K562 (cell line): ENCODE measurements around the gene UTP20. TPM values are rescaled to one million over a fixed set of nuclear protein-coding genes. Genes with fewer than 3 reads are reported as not detected.

Experiments
- CBFA2T2 ChIP-seq: fragments of 450-650 bp; conservative IDR thresholded peaks from 2 replicates; pipeline ENCODE4 v1.6.1; 2017; ENCODE audit warnings: mild to moderate bottlenecking
- DDX20 ChIP-seq: fragments of 450-650 bp; IDR thresholded peaks from 2 replicates; pipeline ENCODE4 v1.6.1; 2016; ENCODE audit warnings: missing genetic modification characterization, low read depth, mild to moderate bottlenecking, missing compliant biosample characterization, moderate library complexity
- ELF1 ChIP-seq: fragments of 200-800 bp; sonication (Bioruptor generic); IDR thresholded peaks from 2 replicates; pipeline ENCODE4 v1.6.1; 2016; ENCODE audit warnings: missing genetic modification characterization, missing compliant biosample characterization
- EP400 ChIP-seq: fragments of 450-650 bp; IDR thresholded peaks from 2 replicates; pipeline ENCODE4 v1.6.1; 2017; ENCODE audit warnings: antibody characterized with exemption, mild to moderate bottlenecking, moderate library complexity
- FUS ChIP-seq: fragments of 200-400 bp; formaldehyde crosslinking; optimal IDR thresholded peaks from 2 replicates; pipeline ENCODE3; 2017; ENCODE audit warnings: low read depth, low read length
- GABPB2 ChIP-seq: fragments of 250-450 bp; sonication (Bioruptor Pico); conservative IDR thresholded peaks from 2 replicates; pipeline ENCODE4 v1.5.1; 2021; ENCODE audit warnings: mild to moderate bottlenecking
- HLTF ChIP-seq: fragments of 450-650 bp; IDR thresholded peaks from 2 replicates; pipeline ENCODE4 v1.6.1; 2016
- HNRNPUL1 ChIP-seq: fragments of 200-400 bp; formaldehyde crosslinking; IDR thresholded peaks from 2 replicates; pipeline ENCODE4 v1.6.1; 2017; ENCODE audit warnings: low read length
- MAX ChIP-seq: sonication (generic); formaldehyde crosslinking; IDR thresholded peaks from 2 replicates; pipeline ENCODE4 v1.9.0; 2022; ENCODE audit warnings: mild to moderate bottlenecking, missing genetic modification reagents
- MEF2D ChIP-seq: conservative IDR thresholded peaks from 2 replicates; pipeline ENCODE4 v1.6.1; 2016; ENCODE audit warnings: low read depth, missing genetic modification characterization, missing compliant biosample characterization
- NRF1 ChIP-seq, 2 experiments: fragments of 450-650 bp; IDR thresholded peaks in 1 of 2; conservative IDR thresholded peaks in 1 of 2; 2 replicates each; pipeline ENCODE4 v1.6.1; 2014; ENCODE audit warnings: mild to moderate bottlenecking in 2 of 2
- PKNOX1 ChIP-seq: fragments of 450-650 bp; IDR thresholded peaks from 2 replicates; pipeline ENCODE4 v1.6.1; 2016
- POLR3A ChIP-seq: IDR thresholded peaks from 2 replicates; pipeline ENCODE4 v1.6.1; 2011; ENCODE audit warnings: borderline replicate concordance, mild to moderate bottlenecking, moderate library complexity; ENCODE audit not compliant: insufficient read length, insufficient read depth; ENCODE audit errors: extremely low read depth
- RBM14 ChIP-seq: fragments of 200-400 bp; formaldehyde crosslinking; IDR thresholded peaks from 2 replicates; pipeline ENCODE4 v1.6.1; 2018; ENCODE audit warnings: low read depth, mild to moderate bottlenecking, low read length, moderate library complexity, borderline replicate concordance; ENCODE audit not compliant: insufficient read depth
- SREBF1 ChIP-seq: fragments of 150-350 bp; IDR thresholded peaks from 2 replicates; pipeline ENCODE4 v1.6.1; 2014; ENCODE audit warnings: antibody characterized with exemption, low read depth, low read length, borderline replicate concordance
- XRCC5 ChIP-seq: fragments of 200-400 bp; formaldehyde crosslinking; IDR thresholded peaks from 2 replicates; pipeline ENCODE4 v1.6.1; 2017; ENCODE audit warnings: low read depth, mild to moderate bottlenecking, low read length
- ZFPM2 ChIP-seq: fragments of 250-450 bp; sonication (Bioruptor Pico); IDR thresholded peaks from 2 replicates; pipeline ENCODE4 v1.5.1; 2022; ENCODE audit warnings: mild to moderate bottlenecking
- ZNF224 ChIP-seq: sonication (generic); formaldehyde crosslinking; IDR thresholded peaks from 2 replicates; pipeline ENCODE4 v1.8.0; 2022; ENCODE audit warnings: mild to moderate bottlenecking, missing genetic modification reagents
- ZNF445 ChIP-seq: fragments of 250-450 bp; sonication (Bioruptor Pico); IDR thresholded peaks from 2 replicates; pipeline ENCODE4 v1.4.0; 2020; ENCODE audit warnings: low read depth, mild to moderate bottlenecking, moderate library complexity
- polyA plus RNA-seq, 8 experiments: library from polyadenylated mRNA; depleted of rRNA in 4 of 8; stranded (reverse) in 5 of 8; unstranded in 3 of 8; fragments of >200 nt; fragmentation: Nextera tagmentation in 2 of 8; fragmentation: Illumina TruSeq in 1 of 8; extraction: Ambion mirVana in 2 of 8; extraction: Trizol in 1 of 8; gene quantifications; 2 replicates each; pipeline versions ENCODE4 v1.2.1 to v1.2.3, GENCODE V29; 2011 to 2014; ENCODE audit warnings: inconsistent platforms in 1 of 8, missing spikeins in 1 of 8
- total RNA-seq, 7 experiments: library from RNA; depleted of rRNA in 6 of 7; stranded (reverse); fragments of >200 nt in 6 of 7; fragmentation: Illumina TruSeq in 2 of 7; extraction: Trizol in 2 of 7; gene quantifications; 2 replicates each; pipeline versions ENCODE4 v1.2.1 to v1.2.3, GENCODE V29; 2011 to 2021; ENCODE audit warnings: low replicate concordance in 1 of 7
- TF ChIP-seq, protein P1 (sequence below), 2 experiments: IDR thresholded peaks; 2 replicates each; pipeline ENCODE4 v1.6.1; 2012; ENCODE audit warnings: improper control_type of control experiment in 2 of 2, low read depth in 2 of 2, low read length in 2 of 2, borderline replicate concordance in 1 of 2
- TF ChIP-seq, protein P2 (sequence below): fragments of 200-800 bp; sonication (Bioruptor generic); IDR thresholded peaks from 2 replicates; pipeline ENCODE4 v1.6.1; 2017; ENCODE audit warnings: missing genetic modification characterization, missing compliant biosample characterization
- TF ChIP-seq, protein P3 (sequence below): fragments of 250-450 bp; sonication (Bioruptor Pico); IDR thresholded peaks from 2 replicates; pipeline ENCODE4 v1.5.0; 2020; ENCODE audit warnings: mild to moderate bottlenecking, borderline replicate concordance

The UTP20 gene
- total and polyA plus RNA-seq, 9 of the 15 experiments (the other 6 are each of a cell fraction or from before 2014, with no cell fraction given), result 4.3 to 41.3 (median 20.7) TPM

- no peak for TF ChIP-seq PKNOX1
- TF ChIP-seq ZFPM2 (CRISPR knock-in tag), result no peak
- TF ChIP-seq DDX20 (tag), result no peak
- TF ChIP-seq RBM14, result no peak
- TF ChIP-seq SREBF1, result no peak
- TF ChIP-seq CBFA2T2, result peak; percentile 72
- no peak for TF ChIP-seq ZNF445 (CRISPR knock-in tag)
- no peak for TF ChIP-seq HNRNPUL1
- TF ChIP-seq, protein P1, sequence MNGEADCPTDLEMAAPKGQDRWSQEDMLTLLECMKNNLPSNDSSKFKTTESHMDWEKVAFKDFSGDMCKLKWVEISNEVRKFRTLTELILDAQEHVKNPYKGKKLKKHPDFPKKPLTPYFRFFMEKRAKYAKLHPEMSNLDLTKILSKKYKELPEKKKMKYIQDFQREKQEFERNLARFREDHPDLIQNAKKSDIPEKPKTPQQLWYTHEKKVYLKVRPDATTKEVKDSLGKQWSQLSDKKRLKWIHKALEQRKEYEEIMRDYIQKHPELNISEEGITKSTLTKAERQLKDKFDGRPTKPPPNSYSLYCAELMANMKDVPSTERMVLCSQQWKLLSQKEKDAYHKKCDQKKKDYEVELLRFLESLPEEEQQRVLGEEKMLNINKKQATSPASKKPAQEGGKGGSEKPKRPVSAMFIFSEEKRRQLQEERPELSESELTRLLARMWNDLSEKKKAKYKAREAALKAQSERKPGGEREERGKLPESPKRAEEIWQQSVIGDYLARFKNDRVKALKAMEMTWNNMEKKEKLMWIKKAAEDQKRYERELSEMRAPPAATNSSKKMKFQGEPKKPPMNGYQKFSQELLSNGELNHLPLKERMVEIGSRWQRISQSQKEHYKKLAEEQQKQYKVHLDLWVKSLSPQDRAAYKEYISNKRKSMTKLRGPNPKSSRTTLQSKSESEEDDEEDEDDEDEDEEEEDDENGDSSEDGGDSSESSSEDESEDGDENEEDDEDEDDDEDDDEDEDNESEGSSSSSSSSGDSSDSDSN (IDR thresholded peaks at IDR 0.05; ENCODE audit: borderline replicate concordance in 1 of 2, low read depth in 2 of 2, low read length in 2 of 2), result 0 out of 4 replicates have a peak, but pooled peaks of 1 of the 2 experiments have one; percentile 11
- TF ChIP-seq XRCC5, result no peak
- peak; percentile 93 to 94 for TF ChIP-seq NRF1 (conservative IDR thresholded peaks at IDR 0.05 in 1 of 2, IDR thresholded peaks at IDR 0.05 in 1 of 2)
- peak; percentile 74 for TF ChIP-seq ELF1 (tag)
- peak; percentile 81 for TF ChIP-seq EP400
- TF ChIP-seq, protein P2, sequence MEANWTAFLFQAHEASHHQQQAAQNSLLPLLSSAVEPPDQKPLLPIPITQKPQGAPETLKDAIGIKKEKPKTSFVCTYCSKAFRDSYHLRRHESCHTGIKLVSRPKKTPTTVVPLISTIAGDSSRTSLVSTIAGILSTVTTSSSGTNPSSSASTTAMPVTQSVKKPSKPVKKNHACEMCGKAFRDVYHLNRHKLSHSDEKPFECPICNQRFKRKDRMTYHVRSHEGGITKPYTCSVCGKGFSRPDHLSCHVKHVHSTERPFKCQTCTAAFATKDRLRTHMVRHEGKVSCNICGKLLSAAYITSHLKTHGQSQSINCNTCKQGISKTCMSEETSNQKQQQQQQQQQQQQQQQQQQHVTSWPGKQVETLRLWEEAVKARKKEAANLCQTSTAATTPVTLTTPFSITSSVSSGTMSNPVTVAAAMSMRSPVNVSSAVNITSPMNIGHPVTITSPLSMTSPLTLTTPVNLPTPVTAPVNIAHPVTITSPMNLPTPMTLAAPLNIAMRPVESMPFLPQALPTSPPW (CRISPR knock-in tag), result peak; percentile 75
- no peak for TF ChIP-seq POLR3A
- no peak for TF ChIP-seq ZNF224
- TF ChIP-seq GABPB2 (CRISPR knock-in tag), result no peak
- TF ChIP-seq MAX (CRISPR knock-in tag), result peak; percentile 99
- TF ChIP-seq, protein P3, sequence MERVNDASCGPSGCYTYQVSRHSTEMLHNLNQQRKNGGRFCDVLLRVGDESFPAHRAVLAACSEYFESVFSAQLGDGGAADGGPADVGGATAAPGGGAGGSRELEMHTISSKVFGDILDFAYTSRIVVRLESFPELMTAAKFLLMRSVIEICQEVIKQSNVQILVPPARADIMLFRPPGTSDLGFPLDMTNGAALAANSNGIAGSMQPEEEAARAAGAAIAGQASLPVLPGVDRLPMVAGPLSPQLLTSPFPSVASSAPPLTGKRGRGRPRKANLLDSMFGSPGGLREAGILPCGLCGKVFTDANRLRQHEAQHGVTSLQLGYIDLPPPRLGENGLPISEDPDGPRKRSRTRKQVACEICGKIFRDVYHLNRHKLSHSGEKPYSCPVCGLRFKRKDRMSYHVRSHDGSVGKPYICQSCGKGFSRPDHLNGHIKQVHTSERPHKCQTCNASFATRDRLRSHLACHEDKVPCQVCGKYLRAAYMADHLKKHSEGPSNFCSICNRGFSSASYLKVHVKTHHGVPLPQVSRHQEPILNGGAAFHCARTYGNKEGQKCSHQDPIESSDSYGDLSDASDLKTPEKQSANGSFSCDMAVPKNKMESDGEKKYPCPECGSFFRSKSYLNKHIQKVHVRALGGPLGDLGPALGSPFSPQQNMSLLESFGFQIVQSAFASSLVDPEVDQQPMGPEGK (CRISPR knock-in tag), result no peak
- TF ChIP-seq HLTF, result no peak
- no peak for TF ChIP-seq FUS
- TF ChIP-seq MEF2D (tag), result no peak
These were observed at the start of gene UTP20 (continued) for GRCh38 chr12:101280006-101280505.
